ENCODE results near the gene BUD13.

Gene BUD13, protein sequence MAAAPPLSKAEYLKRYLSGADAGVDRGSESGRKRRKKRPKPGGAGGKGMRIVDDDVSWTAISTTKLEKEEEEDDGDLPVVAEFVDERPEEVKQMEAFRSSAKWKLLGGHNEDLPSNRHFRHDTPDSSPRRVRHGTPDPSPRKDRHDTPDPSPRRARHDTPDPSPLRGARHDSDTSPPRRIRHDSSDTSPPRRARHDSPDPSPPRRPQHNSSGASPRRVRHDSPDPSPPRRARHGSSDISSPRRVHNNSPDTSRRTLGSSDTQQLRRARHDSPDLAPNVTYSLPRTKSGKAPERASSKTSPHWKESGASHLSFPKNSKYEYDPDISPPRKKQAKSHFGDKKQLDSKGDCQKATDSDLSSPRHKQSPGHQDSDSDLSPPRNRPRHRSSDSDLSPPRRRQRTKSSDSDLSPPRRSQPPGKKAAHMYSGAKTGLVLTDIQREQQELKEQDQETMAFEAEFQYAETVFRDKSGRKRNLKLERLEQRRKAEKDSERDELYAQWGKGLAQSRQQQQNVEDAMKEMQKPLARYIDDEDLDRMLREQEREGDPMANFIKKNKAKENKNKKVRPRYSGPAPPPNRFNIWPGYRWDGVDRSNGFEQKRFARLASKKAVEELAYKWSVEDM

DNA sequence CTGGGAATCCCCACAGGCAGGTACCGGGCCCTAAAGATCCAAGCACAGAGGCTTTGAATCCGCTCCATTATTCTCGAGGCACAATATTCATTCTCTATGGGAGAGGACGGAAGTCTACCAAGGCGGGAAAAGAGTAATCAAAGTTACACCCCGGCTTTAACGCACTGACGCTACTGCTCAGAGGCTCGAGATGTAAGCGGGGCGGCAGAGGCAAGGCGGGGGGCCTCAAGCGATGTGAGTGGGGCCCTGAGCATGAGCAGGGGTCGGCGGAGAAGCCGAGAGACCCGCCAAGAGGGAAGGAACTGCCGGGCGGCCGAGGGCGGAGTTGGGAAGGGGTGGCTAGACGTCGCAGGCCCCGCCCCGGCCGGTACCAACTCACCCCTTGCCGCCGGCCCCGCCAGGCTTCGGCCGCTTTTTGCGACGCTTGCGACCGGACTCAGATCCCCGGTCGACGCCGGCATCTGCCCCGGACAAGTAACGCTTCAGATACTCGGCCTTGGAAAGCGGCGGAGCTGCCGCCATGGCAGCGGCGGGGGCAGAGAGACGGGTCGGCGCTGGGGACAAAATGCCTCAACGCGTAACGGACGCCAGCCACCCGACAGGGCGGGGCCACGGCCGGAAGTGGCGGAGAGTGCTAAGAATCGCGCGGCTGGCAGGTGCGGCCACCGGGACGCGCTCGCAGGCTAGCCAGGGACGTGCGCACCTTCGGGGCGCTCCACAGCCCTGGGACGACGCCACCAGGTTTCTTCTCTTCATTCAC lies at the start of gene BUD13:
Gene BUD13, minus strand, starts transcription at position 545 of the 760 bp plus-strand sequence. Its CDS starts 23 bp downstream, at position 522.
- peak within 1 kb of the TSS; percentile 80 to 92 for H3K4me3 ChIP-seq (replicated peaks in 1 of 2; ENCODE audit: low read depth in 2 of 2, low read length in 2 of 2)
- TF ChIP-seq, protein P1, sequence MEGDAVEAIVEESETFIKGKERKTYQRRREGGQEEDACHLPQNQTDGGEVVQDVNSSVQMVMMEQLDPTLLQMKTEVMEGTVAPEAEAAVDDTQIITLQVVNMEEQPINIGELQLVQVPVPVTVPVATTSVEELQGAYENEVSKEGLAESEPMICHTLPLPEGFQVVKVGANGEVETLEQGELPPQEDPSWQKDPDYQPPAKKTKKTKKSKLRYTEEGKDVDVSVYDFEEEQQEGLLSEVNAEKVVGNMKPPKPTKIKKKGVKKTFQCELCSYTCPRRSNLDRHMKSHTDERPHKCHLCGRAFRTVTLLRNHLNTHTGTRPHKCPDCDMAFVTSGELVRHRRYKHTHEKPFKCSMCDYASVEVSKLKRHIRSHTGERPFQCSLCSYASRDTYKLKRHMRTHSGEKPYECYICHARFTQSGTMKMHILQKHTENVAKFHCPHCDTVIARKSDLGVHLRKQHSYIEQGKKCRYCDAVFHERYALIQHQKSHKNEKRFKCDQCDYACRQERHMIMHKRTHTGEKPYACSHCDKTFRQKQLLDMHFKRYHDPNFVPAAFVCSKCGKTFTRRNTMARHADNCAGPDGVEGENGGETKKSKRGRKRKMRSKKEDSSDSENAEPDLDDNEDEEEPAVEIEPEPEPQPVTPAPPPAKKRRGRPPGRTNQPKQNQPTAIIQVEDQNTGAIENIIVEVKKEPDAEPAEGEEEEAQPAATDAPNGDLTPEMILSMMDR (IDR thresholded peaks at IDR 0.05; ENCODE audit: low read depth, low read length) = no peak
- peak; percentile 83 to 85 for DNase-seq (ENCODE audit: low read depth in 2 of 2)

DNA sequence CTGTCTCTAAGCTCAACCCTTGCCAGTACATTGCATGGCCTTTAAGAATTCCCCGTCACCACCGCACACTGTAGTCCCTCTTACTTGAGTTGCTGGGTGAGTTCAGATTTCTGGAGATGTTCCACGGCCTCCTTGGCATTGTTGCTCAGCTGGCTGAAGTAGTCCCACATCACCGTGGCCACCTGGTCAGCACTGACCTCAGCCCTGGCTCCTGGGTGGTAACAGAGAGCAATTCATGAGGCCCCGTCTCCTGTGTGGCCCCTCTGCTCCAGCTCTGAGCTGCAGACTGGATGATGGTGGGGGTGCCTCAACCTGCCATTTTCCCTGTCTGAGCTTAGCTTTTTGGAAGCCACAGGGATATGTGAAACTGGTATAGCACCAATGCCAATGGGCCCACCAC lies 49.8 kb upstream of the BUD13 start:
- TF ChIP-seq, protein P1 (IDR thresholded peaks at IDR 0.05; ENCODE audit: low read depth, low read length) = no peak
- no peak for DNase-seq (ENCODE audit: low read depth in 2 of 2)

DNA sequence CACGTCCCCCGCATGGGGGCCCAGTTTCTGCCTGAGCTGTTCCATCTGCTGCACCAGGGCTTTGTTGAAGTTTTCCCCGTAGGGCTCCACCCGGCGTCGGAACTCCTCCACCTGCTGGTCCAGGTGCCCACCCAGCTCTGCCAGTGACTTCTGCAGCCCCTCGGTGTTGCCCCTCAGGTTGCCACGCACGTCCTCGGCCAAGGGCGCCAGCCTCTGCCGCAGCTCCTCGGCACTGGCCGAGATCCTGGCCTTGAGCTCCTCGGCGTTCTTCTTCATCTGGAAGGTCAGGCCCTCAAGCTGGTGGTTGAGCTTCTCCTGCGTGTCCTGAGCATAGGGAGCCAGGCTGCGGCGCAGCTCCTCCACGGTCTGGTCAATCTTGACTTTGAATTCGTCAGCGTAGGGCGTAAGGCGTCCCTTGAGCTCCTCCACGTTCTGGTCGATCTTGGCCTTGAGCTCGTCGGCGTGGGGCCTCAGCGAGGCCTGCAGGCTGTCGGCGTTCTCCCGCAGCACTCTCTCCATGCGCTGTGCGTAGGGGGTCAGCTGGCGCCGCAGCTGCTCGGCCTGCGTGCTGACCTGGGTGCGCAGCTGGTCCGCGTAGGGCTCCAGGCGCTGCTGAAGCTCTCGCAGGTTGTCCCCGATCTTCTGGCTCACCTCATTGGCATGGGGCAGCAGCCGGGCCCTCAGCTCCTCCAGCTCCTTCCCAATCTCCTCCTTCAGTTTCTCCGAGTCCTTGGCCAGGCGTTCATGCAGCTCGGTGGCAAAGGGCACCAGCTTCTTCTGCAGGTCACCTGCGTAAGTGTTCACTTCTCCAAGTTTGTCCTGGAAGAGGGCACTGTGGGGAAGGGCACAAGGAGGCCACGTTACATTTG lies 48.5 kb upstream of the BUD13 start:
- H3K4me3 ChIP-seq (replicated peaks in 1 of 2; ENCODE audit: low read depth in 2 of 2, low read length in 2 of 2) = no peak overlapping the region
- TF ChIP-seq, protein P1 (IDR thresholded peaks at IDR 0.05; ENCODE audit: low read depth, low read length) = no peak

More for the DNA sequence above, 49.8 kb upstream of the BUD13 start:
- no peak overlapping the region for H3K4me3 ChIP-seq (replicated peaks in 1 of 2; ENCODE audit: low read depth in 2 of 2, low read length in 2 of 2)

DNA sequence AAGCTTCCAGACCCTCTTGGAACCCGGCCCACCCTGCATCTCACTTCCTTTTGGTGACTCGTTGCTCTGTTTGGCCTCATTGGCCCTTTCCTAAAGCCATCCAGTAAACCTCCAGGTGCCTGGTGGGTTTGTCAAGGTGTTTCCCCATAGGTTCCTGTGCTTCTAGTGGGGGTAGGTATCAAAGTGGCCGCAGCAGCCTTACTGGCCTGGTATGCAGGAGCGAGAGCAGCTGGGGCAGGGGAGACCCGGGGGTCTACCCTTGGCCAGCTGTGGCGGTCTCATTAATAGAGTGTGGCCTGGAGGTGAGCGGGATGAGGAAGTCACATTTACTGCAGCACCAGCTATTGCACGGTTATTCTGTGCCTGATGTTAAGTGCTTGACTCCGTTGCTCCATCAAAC lies 46.3 kb upstream of the BUD13 start:
- TF ChIP-seq, protein P1 (IDR thresholded peaks at IDR 0.05; ENCODE audit: low read depth, low read length) = no peak
- H3K4me3 ChIP-seq (replicated peaks in 1 of 2; ENCODE audit: low read depth in 2 of 2, low read length in 2 of 2) = no peak overlapping the region
- no peak for DNase-seq (ENCODE audit: low read depth in 2 of 2)

More for the DNA sequence above, 48.5 kb upstream of the BUD13 start:
- DNase-seq (ENCODE audit: low read depth in 2 of 2) = no peak

DNA sequence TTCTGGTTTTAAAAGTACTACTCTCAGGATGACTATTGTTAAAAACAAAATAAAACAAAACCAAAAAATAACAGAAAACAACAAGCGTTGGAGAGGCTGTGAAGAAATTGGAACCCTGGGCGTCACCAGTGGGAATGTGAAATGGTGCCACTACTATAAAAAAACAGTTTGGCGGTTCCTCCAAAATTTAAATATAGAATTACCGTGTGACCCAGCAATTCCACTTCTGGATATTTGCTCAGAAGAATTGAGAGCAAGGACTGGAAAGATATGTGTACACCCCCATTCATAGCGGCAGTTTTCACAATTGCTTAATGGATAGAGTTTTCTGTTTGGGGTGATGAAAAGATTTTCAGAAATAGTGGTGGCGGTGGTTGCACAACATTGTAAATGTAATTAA lies 41.7 kb upstream of the BUD13 start:
- TF ChIP-seq, protein P1 (IDR thresholded peaks at IDR 0.05; ENCODE audit: low read depth, low read length) = no peak
- no peak for DNase-seq (ENCODE audit: low read depth in 2 of 2)
- H3K4me3 ChIP-seq (replicated peaks in 1 of 2; ENCODE audit: low read depth in 2 of 2, low read length in 2 of 2) = no peak overlapping the region

Measured in cardiac fibroblast (primary cell).